Heart left ventricle (tissue), 16 donors: Measurements from ENCODE around the gene ATP23. TPM values are rescaled to one million over a fixed set of nuclear protein-coding genes. Genes with fewer than 3 reads are reported as not detected.
A peak's percentile ranks its signal among the peaks of the same experiment; 100 is the strongest.

Experiments
- ATAC-seq, 4 donors: fragments of 200-7000 bp; cut with Tn5 transposase; one replicate each; pipeline ENCODE4 v1.9.1; 2020 to 2022; ENCODE audit warnings: moderate library complexity in 4 of 4, mild to moderate bottlenecking in 3 of 4, moderate number of reproducible peaks in 1 of 4
- DNase-seq, 5 donors: peaks; one replicate each; pipeline ENCODE4 v3.0.0-alpha.2; 2020
- H3K27ac ChIP-seq, 12 donors: fragments of 200-600 bp; sonication (generic) in 4 of 12; one replicate each; pipeline versions ENCODE4 v1.5.0 to v1.8.0; 2016 to 2022; ENCODE audit warnings: mild to moderate bottlenecking in 2 of 12
- H3K27me3 ChIP-seq, 9 donors: fragments of 200-600 bp; sonication (generic) in 2 of 9; one replicate each; pipeline versions ENCODE4 v1.5.1 to v1.8.0; 2016 to 2022; ENCODE audit warnings: mild to moderate bottlenecking in 3 of 9
- H3K36me3 ChIP-seq, 9 donors: fragments of 200-600 bp; sonication (generic) in 2 of 9; one replicate each; pipeline versions ENCODE4 v1.5.0 to v1.8.0; 2018 to 2022; ENCODE audit warnings: mild to moderate bottlenecking in 2 of 9
- H3K4me1 ChIP-seq, 12 donors: fragments of 200-600 bp; sonication (generic) in 4 of 12; one replicate each; pipeline versions ENCODE4 v1.5.0 to v1.8.0; 2016 to 2022; ENCODE audit warnings: mild to moderate bottlenecking in 3 of 12
- H3K4me3 ChIP-seq, 12 donors: fragments of 200-600 bp; sonication (generic) in 4 of 12; one replicate each; pipeline versions ENCODE4 v1.5.0 to v1.8.0; 2017 to 2022; ENCODE audit warnings: mild to moderate bottlenecking in 9 of 12, moderate library complexity in 4 of 12
- H3K9me3 ChIP-seq, 12 donors: fragments of 200-600 bp; sonication (generic) in 4 of 12; one replicate each; pipeline versions ENCODE4 v1.5.0 to v1.8.0; 2016 to 2022; ENCODE audit warnings: mild to moderate bottlenecking in 1 of 12
- CTCF ChIP-seq, 12 donors: fragments of 200-600 bp; sonication (generic) in 4 of 12; IDR thresholded peaks; one replicate each; pipeline versions ENCODE4 v1.5.0 to v1.8.0; 2018 to 2022; ENCODE audit warnings: antibody characterized with exemption in 12 of 12, mild to moderate bottlenecking in 5 of 12
- POLR2A ChIP-seq, 2 donors: fragments of 450-650 bp; IDR thresholded peaks; one replicate each; pipeline ENCODE4 v1.6.1; 2017; ENCODE audit warnings: antibody characterized with exemption in 2 of 2, mild to moderate bottlenecking in 2 of 2, moderate library complexity in 2 of 2
- WGBS, 4 donors: extraction: QIAGEN DNeasy Blood & Tissue Kit in 2 of 4; methylation state at CpG; one replicate each; pipeline versions ENCODE4 v1.1.5 to v1.1.7; 2013 to 2018; 5-methylcytosine and 5-hydroxymethylcytosine counted together
- intact Hi-C, 10 donors: fragments of 100-400 bp; cut with DNase I; formaldehyde crosslinking; loops; one replicate each; pipeline versions ENCODE4 v1.11.1 to v1.14.2; 2022
- long read RNA-seq, 3 donors: library from polyadenylated mRNA; unstranded; transcript quantifications; one replicate each; pipeline ENCODE4 v2.0.0, GENCODE V29; 2020 to 2021
- polyA plus RNA-seq, 2 donors: library from polyadenylated mRNA; stranded (reverse); fragments of 200-250 nt; gene quantifications; one replicate each; pipeline ENCODE4 v1.2.3, GENCODE V29; 2013
- total RNA-seq, 9 donors: library from RNA; depleted of rRNA in 2 of 9; stranded (reverse); fragments of >200 nt in 2 of 9; fragmentation: NEBNext Ultra II Directional in 3 of 9; extraction: Animal tissue kit (Norgen Biotek cat#: 25700) in 3 of 9; gene quantifications; one replicate each; pipeline versions ENCODE4 v1.1.0 to v1.2.4, GENCODE V29; 2016 to 2023
- donor health status: ischemic (EF 13 %, LVEDD 7.1; RV severe dilation, severe dysfunction).
- donor health status: healthy with polysubstance abuse.
- donor health status: DM: no; HTN: yes; CAD: no.
- donor health status: DM: no; HTN: no; CAD: no.
- donor health status: ischemic (EF 25% LVEDD 6.9; RV normal size, moderate dysfunction).
- donor health status: ischemic (EF 25% LVEDD 5.7; RV mildly dilated, moderate dysfunction).
- donor health status: healthy.
- donor health status: DM: yes; HTN: yes; CAD: no.
- donor health status: ischemic (EF 35%, LVEDD 5.7; RV mildly dilated, moderate dysfunction).
- donor health status: nonischemic (EF 11% LVEDD 7.7; RV severe dilation, severe dysfunction).
- donor health status: DM: yes; HTN: yes; CAD: no.
- donor health status: PGD.
- donor health status: ischemic (EF 29% LVEDD 5.4; RV normal size, mild dysfunction).
- donor health status: nonischemic (EF 23%, LVEDD 6.1; RV moderate dilation, normal function).

ATP23 gene
- total RNA-seq = 1 to 10 TPM; 1.8 to 7.4 (median 5.3) TPM
- polyA plus RNA-seq = 10 to 100 TPM in 1 of 2 donors, 1 to 10 TPM in 1; 8.1 to 10.4 TPM
- long read RNA-seq, donor 1, partial matches to known transcripts = 0 of 4 reads
- long read RNA-seq, donor 1, other reads (novel, unspliced or antisense) = 1 of 4 reads
- long read RNA-seq, donor 2, transcript ATP23-201 (6 exons, 1,245 nt) = major isoform, 10 of 14 reads
- long read RNA-seq, donor 2, partial matches to known transcripts = 0 of 14 reads
- long read RNA-seq, donor 2, other reads (novel, unspliced or antisense) = 4 of 14 reads
- long read RNA-seq, donor 3, partial matches to known transcripts = 0 of 3 reads
- long read RNA-seq, donor 3, other reads (novel, unspliced or antisense) = 1 of 3 reads

- H3K9me3 ChIP-seq = no peaks in the 10 kb centered on the region
- intact Hi-C loops = no loop called here
- WGBS, 4 donors = 0 to 1% (median 1%) methylated on average over 9 to 55 of the region's 55 CpGs
- no peaks in the 10 kb centered on the region for H3K27me3 ChIP-seq
- peak within 1 kb of the TSS; percentile 43 to 93 (median 83) for H3K27ac ChIP-seq
- TF ChIP-seq CTCF (IDR thresholded peaks at IDR 0.05) = no peak
- TF ChIP-seq POLR2A (IDR thresholded peaks at IDR 0.05) = peak; percentile 61 to 91
- peaks cover 0 to 26% (median 7%) of the 10 kb centered on the region in 12 donors for H3K4me1 ChIP-seq
- ATAC-seq (peak; percentile 90 to 95 (median 94)), DNase-seq (peak; percentile 88 to 95 (median 92))
- peak within 1 kb of the TSS; percentile 45 to 92 (median 70) for H3K4me3 ChIP-seq
- no peaks in the 10 kb centered on the region for H3K36me3 ChIP-seq
These were observed at the start of gene ATP23 for GRCh38 chr12:57941165-57941894. Gene ATP23 (plus strand): TSS chr12:57941567. CDS start chr12:57941702, 135 bp downstream.

- Histone ChIP-seq H3K36me3 (no peaks in the 10 kb centered on the region), H3K27ac (peak overlapping the region; percentile 96 to 99 (median 98)), H3K9me3 (no peaks in the 10 kb centered on the region), H3K4me3 (no peak overlapping the region), H3K4me1 (peaks cover 17 to 99% (median 86%) of the 10 kb centered on the region in 12 donors), H3K27me3 (no peaks in the 10 kb centered on the region)
- TF ChIP-seq POLR2A (IDR thresholded peaks at IDR 0.05) (no peak), CTCF (IDR thresholded peaks at IDR 0.05) (no peak)
- ATAC-seq (no peak), DNase-seq (no peak)
- intact Hi-C loops = loop anchor here in 2 of 10 donors (2.0 to 5.0 kb wide), 2 partner anchors 45 to 46 kb away; partner anchors contain the start of gene CTDSP2 (in 2 of the 2)
- 74 to 77% (median 75%) methylated on average over 9 of the region's 9 CpGs for WGBS, 4 donors
These were observed 49.0 kb upstream of the ATP23 start for GRCh38 chr12:57892232-57892972.

- Histone ChIP-seq H3K9me3 (no peaks in the 10 kb centered on the region), H3K27me3 (no peaks in the 10 kb centered on the region), H3K4me3 (peak overlapping the region in 7 of 12 donors; percentile 0 to 35 (median 19)), H3K36me3 (no peaks in the 10 kb centered on the region), H3K4me1 (peaks cover 17 to 99% (median 86%) of the 10 kb centered on the region in 12 donors), H3K27ac (peak overlapping the region; percentile 96 to 99 (median 98))
- peak; percentile 72 to 77 (median 74) for ATAC-seq
- DNase-seq = peak; percentile 92 to 96 (median 94)
- intact Hi-C loops = loop anchor here in 6 of 10 donors (1.0 to 5.0 kb wide), 5 partner anchors 46 to 61 kb away; partner anchors contain the start of gene CTDSP2 (in 4 of the 6)
- TF ChIP-seq CTCF (IDR thresholded peaks at IDR 0.05) (peak in 4 of 12 donors; percentile 11 to 40 (median 27)), POLR2A (IDR thresholded peaks at IDR 0.05) (peak in 1 of 2 donors; percentile 7)
- 11 to 16% (median 13%) methylated on average over 13 of the region's 13 CpGs for WGBS, 4 donors
These were observed 47.7 kb upstream of the ATP23 start for GRCh38 chr12:57893431-57894353.
